KOPT-K1 (cell line): Measurements from ENCODE around the gene SLC25A4.

Experiments used
- H3K27ac ChIP-seq: fragments of 200-600 bp; sonication (generic); 2 replicates; pipeline ENCODE4 v1.5.1; 2016; ENCODE audit warnings: antibody characterized with exemption, mild to moderate bottlenecking, low read depth, low read length; ENCODE audit not compliant: poor library complexity, severe bottlenecking
- H3K36me3 ChIP-seq: fragments of 200-600 bp; sonication (generic); 2 replicates; pipeline ENCODE4 v1.5.1; 2017; ENCODE audit warnings: antibody characterized with exemption, mild to moderate bottlenecking, low read length, moderate library complexity; ENCODE audit not compliant: insufficient read depth
- H3K9me3 ChIP-seq: fragments of 200-600 bp; sonication (generic); 2 replicates; pipeline ENCODE4 v1.5.1; 2017; ENCODE audit warnings: antibody characterized with exemption, low read length, mild to moderate bottlenecking; ENCODE audit not compliant: insufficient read depth, poor library complexity, severe bottlenecking

SLC25A4 gene

DNA sequence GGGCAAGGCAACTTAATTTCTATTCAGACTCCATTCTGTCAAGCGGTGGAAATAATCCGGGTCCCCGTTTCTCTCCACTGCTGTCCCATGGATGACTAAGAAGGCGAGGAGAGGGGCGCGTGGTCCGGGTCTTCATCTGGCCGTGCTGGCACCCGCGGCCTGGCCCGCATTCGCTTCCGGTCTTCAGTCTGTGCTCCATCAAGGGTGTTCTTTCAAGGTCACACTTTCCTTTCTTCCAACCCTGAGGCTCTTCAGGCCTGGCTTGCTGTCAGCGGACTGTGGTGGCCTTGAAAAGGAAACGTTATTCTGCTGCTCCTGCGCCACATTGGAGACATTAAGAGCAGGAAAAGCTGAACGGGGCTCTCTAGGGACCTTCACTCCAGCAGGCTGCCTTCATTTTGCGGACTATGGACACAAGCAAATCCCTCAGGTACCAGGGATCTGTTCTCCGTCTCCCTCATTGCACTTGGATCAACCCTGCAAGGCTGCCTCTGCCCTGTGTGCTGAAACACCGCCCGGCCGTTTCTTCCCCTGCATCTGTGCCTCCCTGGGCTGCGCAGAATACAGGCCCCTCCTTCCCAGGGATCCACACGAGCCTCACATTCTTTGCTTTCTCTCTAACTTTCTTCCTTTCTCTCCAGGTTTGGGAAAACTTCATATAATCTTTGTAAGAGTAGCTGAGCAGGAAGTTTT lies 5.7 kb upstream of the SLC25A4 start:
- no peaks in the 10 kb centered on the region for H3K9me3 ChIP-seq
- H3K36me3 ChIP-seq: no peaks in the 10 kb centered on the region
- no peak overlapping the region for H3K27ac ChIP-seq

DNA sequence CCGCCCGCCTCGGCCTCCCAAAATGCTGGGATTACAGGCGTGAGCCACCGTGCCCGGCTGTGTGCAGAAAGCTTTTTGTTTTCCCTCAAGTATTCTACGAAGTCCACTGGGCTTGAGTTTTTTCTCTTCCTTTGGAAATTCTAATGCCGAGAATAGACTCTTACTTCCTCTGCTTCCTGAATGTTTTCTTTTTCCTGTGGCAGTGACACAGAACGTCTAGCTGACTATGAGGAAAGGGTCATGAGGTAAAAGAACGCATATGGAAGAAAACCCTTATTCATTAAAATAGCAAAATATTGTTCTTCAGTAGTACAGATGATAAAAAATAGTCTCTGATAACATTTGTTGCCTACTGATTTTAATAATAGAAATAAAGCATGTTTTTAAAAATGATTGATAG lies 4.9 kb upstream of the SLC25A4 start:
- no peaks in the 10 kb centered on the region for H3K36me3 ChIP-seq

DNA sequence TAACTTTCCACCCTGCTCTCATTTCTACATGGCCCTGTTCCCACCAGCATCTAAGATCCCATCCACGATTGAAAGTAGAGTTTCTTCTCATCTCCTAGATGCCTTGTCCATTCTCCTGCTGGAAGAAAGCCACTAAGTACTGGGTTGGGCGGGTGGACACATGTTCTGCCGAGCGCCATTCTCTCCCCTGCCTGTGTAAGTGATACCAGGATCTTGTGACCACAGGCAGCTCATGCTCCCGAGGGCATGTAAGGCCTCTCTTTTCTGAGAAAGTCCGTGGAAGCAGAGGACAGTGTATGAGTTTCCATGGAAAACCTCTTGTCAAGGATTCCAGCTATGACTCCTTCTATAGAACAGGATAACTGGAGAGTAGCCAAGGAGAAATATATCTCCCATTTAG lies 3.3 kb upstream of the SLC25A4 start:
- Histone ChIP-seq H3K27ac (no peak overlapping the region), H3K36me3 (no peaks in the 10 kb centered on the region), H3K9me3 (no peaks in the 10 kb centered on the region)

More for the DNA sequence above, 4.9 kb upstream of the SLC25A4 start:
- Histone ChIP-seq H3K9me3 (no peaks in the 10 kb centered on the region), H3K27ac (no peak overlapping the region)

DNA sequence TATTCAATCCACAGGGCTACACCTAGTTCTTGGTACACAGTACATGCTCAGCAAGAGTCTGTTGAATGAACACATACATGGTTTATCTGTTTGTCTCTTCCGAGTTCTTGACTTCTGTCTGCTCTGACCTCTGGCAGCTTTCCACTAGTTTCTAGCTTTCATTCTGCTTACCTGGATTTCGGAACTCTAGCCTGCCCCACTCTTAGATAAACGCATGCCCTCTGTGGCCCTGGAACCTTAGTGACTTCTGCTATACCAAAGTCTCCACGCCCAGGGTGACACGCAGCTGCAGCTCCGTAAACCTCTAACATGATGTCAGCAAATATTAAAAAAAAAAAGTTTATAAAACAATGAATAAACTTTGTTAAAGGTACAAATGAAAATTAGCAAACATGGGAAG lies 1.3 kb upstream of the SLC25A4 start:
- no peaks in the 10 kb centered on the region for H3K9me3 ChIP-seq
- no peaks in the 10 kb centered on the region for H3K36me3 ChIP-seq
- no peak overlapping the region for H3K27ac ChIP-seq

DNA sequence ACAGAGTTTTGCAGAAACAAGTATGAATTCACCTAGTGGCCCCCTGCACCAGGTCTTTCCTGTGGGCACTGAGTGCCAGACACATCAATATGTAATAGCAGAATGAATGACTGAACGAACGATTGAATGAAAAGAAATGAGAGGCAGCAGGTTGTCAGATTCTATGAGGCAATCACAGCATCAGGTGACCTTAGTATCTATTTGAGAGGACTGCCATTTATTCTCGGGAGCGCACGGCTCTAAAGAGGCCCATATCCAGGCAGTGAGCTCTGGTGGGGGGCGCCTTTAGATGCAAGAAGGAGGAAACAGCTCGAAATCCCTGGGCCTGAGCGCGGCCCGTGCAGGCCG lies 528 bp upstream of the SLC25A4 start:
- Histone ChIP-seq H3K36me3 (no peaks in the 10 kb centered on the region), H3K27ac (no peak overlapping the region), H3K9me3 (no peaks in the 10 kb centered on the region)

DNA sequence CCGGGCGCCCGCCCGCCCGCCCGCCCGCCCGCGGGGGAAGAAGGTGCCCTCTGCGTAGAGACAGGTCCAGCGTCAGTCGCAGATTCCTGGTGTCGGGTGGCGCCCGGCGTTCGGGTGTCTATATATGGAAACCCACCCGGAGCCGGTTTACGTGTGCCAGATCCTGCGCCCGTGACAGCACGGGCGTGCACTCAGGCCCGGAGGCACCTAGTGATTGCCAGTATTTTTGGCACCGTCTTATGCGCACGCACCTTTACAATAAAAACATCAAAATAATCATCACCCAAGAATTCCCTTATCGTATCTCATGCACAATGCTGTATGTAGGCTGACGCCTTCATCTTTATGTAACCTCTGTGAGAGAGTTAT lies 519 bp downstream of the SLC25A4 start:
- H3K27ac ChIP-seq: no peak overlapping the region
- no peaks in the 10 kb centered on the region for H3K9me3 ChIP-seq
- H3K36me3 ChIP-seq: no peaks in the 10 kb centered on the region

DNA sequence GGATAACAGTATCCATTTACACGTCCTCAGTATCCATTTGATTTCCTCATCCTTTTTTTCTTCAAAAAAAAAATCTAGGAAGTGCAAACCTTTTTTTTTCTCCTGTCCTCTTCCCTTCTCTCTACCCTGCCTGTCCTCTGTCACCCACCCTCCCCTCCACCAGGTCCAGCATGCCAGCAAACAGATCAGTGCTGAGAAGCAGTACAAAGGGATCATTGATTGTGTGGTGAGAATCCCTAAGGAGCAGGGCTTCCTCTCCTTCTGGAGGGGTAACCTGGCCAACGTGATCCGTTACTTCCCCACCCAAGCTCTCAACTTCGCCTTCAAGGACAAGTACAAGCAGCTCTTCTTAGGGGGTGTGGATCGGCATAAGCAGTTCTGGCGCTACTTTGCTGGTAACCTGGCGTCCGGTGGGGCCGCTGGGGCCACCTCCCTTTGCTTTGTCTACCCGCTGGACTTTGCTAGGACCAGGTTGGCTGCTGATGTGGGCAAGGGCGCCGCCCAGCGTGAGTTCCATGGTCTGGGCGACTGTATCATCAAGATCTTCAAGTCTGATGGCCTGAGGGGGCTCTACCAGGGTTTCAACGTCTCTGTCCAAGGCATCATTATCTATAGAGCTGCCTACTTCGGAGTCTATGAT lies 1.7 kb downstream of the SLC25A4 start:
- Histone ChIP-seq H3K27ac (no peak overlapping the region), H3K9me3 (no peaks in the 10 kb centered on the region), H3K36me3 (peaks cover under 1% of the 10 kb centered on the region; the same call in 1 of the 2 replicates)

DNA sequence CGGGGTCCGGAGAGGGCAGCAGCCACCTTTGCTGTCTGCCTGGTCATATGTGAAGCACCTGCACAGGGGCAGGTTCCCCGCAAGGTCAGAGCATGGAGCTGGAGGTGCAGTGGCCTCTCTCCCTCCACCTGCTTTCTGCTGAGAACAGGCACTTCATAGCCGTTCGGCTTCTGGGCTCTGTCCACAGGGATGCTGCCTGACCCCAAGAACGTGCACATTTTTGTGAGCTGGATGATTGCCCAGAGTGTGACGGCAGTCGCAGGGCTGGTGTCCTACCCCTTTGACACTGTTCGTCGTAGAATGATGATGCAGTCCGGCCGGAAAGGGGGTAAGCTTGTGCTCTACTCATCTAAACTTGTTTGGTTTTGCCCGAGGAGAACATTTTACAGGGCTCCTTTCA lies 2.5 kb downstream of the SLC25A4 start:
- Histone ChIP-seq H3K9me3 (no peaks in the 10 kb centered on the region), H3K27ac (no peak overlapping the region), H3K36me3 (peaks cover 9% of the 10 kb centered on the region; the same call in 1 of the 2 replicates)

DNA sequence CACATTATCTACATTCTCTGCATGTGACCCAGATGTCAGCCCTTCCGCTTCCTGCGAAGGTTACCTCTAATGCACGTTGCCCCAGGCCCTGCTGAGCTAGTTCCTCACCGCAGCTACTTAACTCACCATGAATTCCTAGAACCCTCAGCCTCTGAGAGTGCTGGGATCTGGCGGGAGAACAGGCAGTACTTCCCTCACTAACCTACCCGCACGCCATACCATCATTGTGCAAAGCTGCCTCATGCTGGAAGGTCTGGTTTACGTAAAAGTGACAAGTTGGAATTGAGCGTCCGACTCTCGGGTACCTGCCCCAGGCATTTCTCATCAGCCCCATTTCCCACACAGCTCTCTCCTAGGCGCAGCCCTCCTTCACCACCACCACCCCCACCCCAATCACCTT lies 6.3 kb downstream of the SLC25A4 start:
- peaks cover 30% of the 10 kb centered on the region; the same call in 1 of the 2 replicates for H3K36me3 ChIP-seq
- no peaks in the 10 kb centered on the region for H3K9me3 ChIP-seq
- H3K27ac ChIP-seq: no peak overlapping the region

DNA sequence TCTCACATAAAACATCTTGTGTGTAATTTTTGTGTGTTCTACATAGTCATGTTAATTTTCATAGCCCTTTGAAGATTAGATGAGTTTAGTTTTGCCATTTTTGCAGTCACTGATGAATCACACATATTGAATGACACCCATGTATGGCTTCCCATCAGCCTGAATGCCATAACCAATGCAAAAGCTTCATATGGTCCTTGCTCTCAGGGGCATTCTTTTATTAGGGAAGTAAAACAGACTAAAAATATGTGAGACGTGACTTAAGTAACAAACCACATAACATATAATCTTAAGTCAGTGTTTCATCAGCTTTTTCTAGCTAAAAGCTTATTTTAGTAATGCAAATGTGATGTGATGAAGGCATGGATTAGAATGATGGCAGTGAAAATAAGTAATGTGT lies 8.2 kb downstream of the SLC25A4 start:
- no peak overlapping the region for H3K27ac ChIP-seq
- H3K9me3 ChIP-seq: no peaks in the 10 kb centered on the region
- peaks cover 30% of the 10 kb centered on the region; the same call in 1 of the 2 replicates for H3K36me3 ChIP-seq

DNA sequence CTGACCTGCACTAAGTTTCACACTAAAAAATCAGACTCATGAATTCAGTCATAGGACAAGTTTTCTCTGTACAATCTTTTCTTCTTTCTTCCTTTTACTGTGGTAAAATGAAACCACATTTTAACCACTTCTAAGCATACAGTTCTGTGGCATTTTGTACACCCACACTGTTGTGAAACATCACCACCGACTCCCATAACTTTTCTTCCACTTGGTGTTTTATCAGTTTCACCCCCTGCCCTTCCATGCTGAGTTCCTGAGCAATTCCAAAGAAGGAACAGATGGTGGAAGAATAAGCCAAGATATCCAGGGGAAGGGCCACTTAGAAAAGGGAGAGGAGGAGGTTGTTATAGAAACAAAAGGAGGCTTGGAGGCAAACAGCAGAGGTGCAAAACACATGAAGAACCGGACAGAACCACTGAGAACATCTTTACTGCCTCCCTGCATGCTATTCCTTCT lies 22.6 kb downstream of the SLC25A4 start:
- Histone ChIP-seq H3K9me3 (no peaks in the 10 kb centered on the region), H3K36me3 (peaks cover 70% of the 10 kb centered on the region), H3K27ac (no peak overlapping the region)

DNA sequence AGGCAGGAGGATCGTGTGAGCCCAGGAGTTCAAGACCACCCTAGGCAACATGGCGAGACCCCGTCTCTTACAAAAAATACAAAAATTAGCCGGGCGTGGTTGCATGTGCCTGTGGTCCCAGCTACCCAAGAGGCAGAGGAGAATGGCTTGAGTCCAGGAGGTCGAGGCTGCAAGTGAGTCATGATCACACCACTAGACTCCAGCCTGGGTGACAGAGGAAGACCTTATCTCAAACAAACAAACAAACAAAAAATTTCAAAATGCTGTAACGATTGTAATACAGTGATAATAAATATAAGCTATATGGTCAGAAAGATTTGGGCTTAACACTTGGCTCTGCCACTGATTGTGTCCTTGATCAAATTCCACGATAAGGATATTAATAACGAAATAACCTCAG lies 24.2 kb downstream of the SLC25A4 start:
- H3K9me3 ChIP-seq: no peaks in the 10 kb centered on the region
- H3K36me3 ChIP-seq: peaks cover 68% of the 10 kb centered on the region
- H3K27ac ChIP-seq: no peak overlapping the region

DNA sequence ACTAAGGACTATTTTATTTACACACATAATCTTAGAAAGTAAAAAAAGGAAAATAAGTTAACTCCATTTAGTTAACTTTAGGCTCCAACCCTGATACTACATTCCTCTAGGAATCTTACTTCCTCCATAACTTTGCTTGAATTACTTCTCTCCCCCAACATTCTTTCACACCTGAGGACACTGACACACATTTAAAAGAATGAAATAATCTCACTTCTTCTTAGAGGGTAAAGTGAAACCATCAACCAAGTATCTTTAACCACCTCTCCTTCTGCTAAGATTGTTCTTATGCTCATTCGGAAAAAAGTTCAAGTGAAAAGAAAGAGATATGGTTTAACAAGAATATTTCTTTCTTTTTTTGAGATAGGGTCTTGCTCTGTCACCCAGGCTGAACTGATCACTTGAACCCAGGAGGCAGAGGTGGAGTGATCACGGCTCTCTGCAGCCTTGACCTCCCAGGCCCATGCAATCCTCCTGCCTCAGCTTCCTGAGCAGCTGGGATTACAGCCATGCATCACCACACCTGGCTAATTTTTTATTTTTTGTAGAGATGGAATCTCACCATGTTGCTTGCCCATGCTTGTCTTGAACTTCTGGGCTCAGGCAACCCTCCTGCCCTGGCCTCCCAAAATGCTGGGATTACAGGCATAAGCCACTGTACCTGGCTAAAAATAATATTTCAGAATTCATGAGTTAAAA lies 28.5 kb downstream of the SLC25A4 start:
- H3K36me3 ChIP-seq: peaks cover 85% of the 10 kb centered on the region
- H3K27ac ChIP-seq: no peak overlapping the region
- no peaks in the 10 kb centered on the region for H3K9me3 ChIP-seq

DNA sequence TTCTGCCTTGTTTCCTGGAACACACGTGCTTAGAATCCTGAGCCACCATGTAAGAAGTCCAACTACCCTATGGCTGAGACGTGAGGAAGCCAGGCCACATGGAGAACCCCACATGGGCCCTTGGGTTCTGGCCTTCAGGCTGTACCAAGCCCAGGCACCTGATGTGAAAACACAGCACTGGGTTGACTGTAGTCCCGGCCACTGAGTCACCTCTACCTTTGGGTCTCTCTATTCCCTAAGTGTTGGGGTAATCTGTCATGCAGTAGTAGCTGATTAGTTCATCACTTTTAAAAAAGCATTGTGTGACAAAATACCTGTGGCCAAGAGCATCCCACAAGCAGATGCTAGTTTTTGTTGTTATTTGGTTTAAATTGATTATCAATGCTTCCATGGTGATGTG lies 36.4 kb downstream of the SLC25A4 start:
- peaks cover 37% of the 10 kb centered on the region for H3K36me3 ChIP-seq
- H3K9me3 ChIP-seq: no peaks in the 10 kb centered on the region
- no peak overlapping the region for H3K27ac ChIP-seq

DNA sequence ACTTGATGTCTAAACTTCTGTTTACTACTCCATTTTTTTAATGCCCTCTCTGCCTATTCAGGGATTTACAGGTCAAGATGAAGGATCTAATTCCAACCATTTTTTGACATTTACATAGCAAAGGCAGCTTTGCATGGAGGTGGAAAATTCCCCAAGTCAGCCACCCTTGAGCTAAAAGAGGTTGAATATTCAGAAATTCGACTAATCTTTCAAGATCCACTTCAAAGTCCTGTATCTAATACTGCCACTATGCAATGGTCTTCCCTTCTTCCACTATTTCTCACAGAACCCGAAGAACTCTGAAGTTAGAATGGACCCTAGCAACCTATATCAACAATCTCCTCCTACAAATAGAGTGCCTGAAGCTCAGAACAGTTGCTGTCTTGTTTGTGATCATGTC lies 39.2 kb downstream of the SLC25A4 start:
- H3K9me3 ChIP-seq: no peaks in the 10 kb centered on the region
- H3K36me3 ChIP-seq: peaks cover 23% of the 10 kb centered on the region
- no peak overlapping the region for H3K27ac ChIP-seq
